ENCODE measurements around the gene LMNTD1.

The LMNTD1 gene

GRCh38 chr12:25566202-25566949 lies 13.3 kb upstream of the LMNTD1 start:
- Histone ChIP-seq H3K56ac (ENCODE audit: low read length) (no peak overlapping the region), H3K9ac (ENCODE audit: low read length) (no peak overlapping the region), H2BK15ac (replicated peaks; ENCODE audit: low read depth) (no peak overlapping the region), H4K5ac (ENCODE audit: low read length) (no peak overlapping the region), H4K8ac (ENCODE audit: low read depth, low read length) (no peak overlapping the region), H3K27me3 (ENCODE audit: insufficient read depth, low read length, poor library complexity) (no peaks in the 10 kb centered on the region), H3K79me1 (ENCODE audit: low read length) (no peaks in the 10 kb centered on the region), H3K79me2 (ENCODE audit: control insufficient read depth, insufficient read depth, low read length) (no peaks in the 10 kb centered on the region), H3K4ac (ENCODE audit: low read depth, low read length) (no peak overlapping the region), H3K18ac (ENCODE audit: low read length) (no peak overlapping the region), H3K4me1 (ENCODE audit: control insufficient read depth, low read depth, low read length) (no peaks in the 10 kb centered on the region), H2AK5ac (ENCODE audit: low read length) (no peak overlapping the region), H2BK120ac (ENCODE audit: low read depth, low read length) (no peak overlapping the region), H2BK5ac (ENCODE audit: low read length) (no peak overlapping the region), H3K36me3 (ENCODE audit: control insufficient read depth, insufficient read depth, low read length) (no peaks in the 10 kb centered on the region), H3K23ac (ENCODE audit: low read length) (no peak overlapping the region), H3K4me3 (ENCODE audit: low read length) (no peak overlapping the region), H3K27ac (ENCODE audit: low read depth, low read length) (no peak overlapping the region), H3K4me2 (ENCODE audit: low read length) (no peak overlapping the region)
- no CpG with 5 or more reads among the region's 8 CpGs for WGBS (ENCODE audit: extremely low coverage, insufficient coverage, low lambda C conversion rate)
- no peak for DNase-seq

- H3K4ac ChIP-seq (ENCODE audit: low read depth, low read length) = no peak overlapping the region
- no peak overlapping the region for H4K8ac ChIP-seq (ENCODE audit: low read depth, low read length)
- H3K4me3 ChIP-seq (ENCODE audit: low read length) = no peak overlapping the region
- no peaks in the 10 kb centered on the region for H3K4me1 ChIP-seq (ENCODE audit: control insufficient read depth, low read depth, low read length)
- H3K56ac ChIP-seq (ENCODE audit: low read length) = no peak overlapping the region
- H3K36me3 ChIP-seq (ENCODE audit: control insufficient read depth, insufficient read depth, low read length) = no peaks in the 10 kb centered on the region
- no peak overlapping the region for H3K4me2 ChIP-seq (ENCODE audit: low read length)
- no peak overlapping the region for H3K9ac ChIP-seq (ENCODE audit: low read length)
- no peak for DNase-seq
- H2BK120ac ChIP-seq (ENCODE audit: low read depth, low read length) = no peak overlapping the region
- no peaks in the 10 kb centered on the region for H3K27me3 ChIP-seq (ENCODE audit: insufficient read depth, low read length, poor library complexity)
- no peak overlapping the region for H3K18ac ChIP-seq (ENCODE audit: low read length)
- H2BK15ac ChIP-seq (replicated peaks; ENCODE audit: low read depth) = no peak overlapping the region
- no CpG with 5 or more reads among the region's 7 CpGs for WGBS (ENCODE audit: extremely low coverage, insufficient coverage, low lambda C conversion rate)
- H3K79me2 ChIP-seq (ENCODE audit: control insufficient read depth, insufficient read depth, low read length) = no peaks in the 10 kb centered on the region
- no peaks in the 10 kb centered on the region for H3K79me1 ChIP-seq (ENCODE audit: low read length)
- no peak overlapping the region for H2BK5ac ChIP-seq (ENCODE audit: low read length)
- H3K23ac ChIP-seq (ENCODE audit: low read length) = no peak overlapping the region
- H3K27ac ChIP-seq (ENCODE audit: low read depth, low read length) = no peak overlapping the region
- no peak overlapping the region for H2AK5ac ChIP-seq (ENCODE audit: low read length)
- no peak overlapping the region for H4K5ac ChIP-seq (ENCODE audit: low read length)
These were observed 5.5 kb upstream of the LMNTD1 start for GRCh38 chr12:25558586-25558985.

GRCh38 chr12:25557830-25558436 lies 4.8 kb upstream of the LMNTD1 start:
- H3K4me3 ChIP-seq (ENCODE audit: low read length) = no peak overlapping the region
- no peak overlapping the region for H2BK120ac ChIP-seq (ENCODE audit: low read depth, low read length)
- H3K79me2 ChIP-seq (ENCODE audit: control insufficient read depth, insufficient read depth, low read length) = no peaks in the 10 kb centered on the region
- H2BK15ac ChIP-seq (replicated peaks; ENCODE audit: low read depth) = no peak overlapping the region
- H3K9ac ChIP-seq (ENCODE audit: low read length) = no peak overlapping the region
- H3K27me3 ChIP-seq (ENCODE audit: insufficient read depth, low read length, poor library complexity) = no peaks in the 10 kb centered on the region
- no peak overlapping the region for H3K27ac ChIP-seq (ENCODE audit: low read depth, low read length)
- no CpG with 5 or more reads among the region's 2 CpGs for WGBS (ENCODE audit: extremely low coverage, insufficient coverage, low lambda C conversion rate)
- peak; percentile 54 for DNase-seq
- H3K56ac ChIP-seq (ENCODE audit: low read length) = no peak overlapping the region
- H4K8ac ChIP-seq (ENCODE audit: low read depth, low read length) = no peak overlapping the region
- H3K4me1 ChIP-seq (ENCODE audit: control insufficient read depth, low read depth, low read length) = no peaks in the 10 kb centered on the region
- H2AK5ac ChIP-seq (ENCODE audit: low read length) = no peak overlapping the region
- no peak overlapping the region for H3K4me2 ChIP-seq (ENCODE audit: low read length)
- no peak overlapping the region for H3K18ac ChIP-seq (ENCODE audit: low read length)
- no peak overlapping the region for H3K4ac ChIP-seq (ENCODE audit: low read depth, low read length)
- no peaks in the 10 kb centered on the region for H3K79me1 ChIP-seq (ENCODE audit: low read length)
- H3K23ac ChIP-seq (ENCODE audit: low read length) = no peak overlapping the region
- no peaks in the 10 kb centered on the region for H3K36me3 ChIP-seq (ENCODE audit: control insufficient read depth, insufficient read depth, low read length)
- H4K5ac ChIP-seq (ENCODE audit: low read length) = no peak overlapping the region
- H2BK5ac ChIP-seq (ENCODE audit: low read length) = no peak overlapping the region

- Histone ChIP-seq H4K8ac (ENCODE audit: low read depth, low read length) (no peak overlapping the region), H2AK5ac (ENCODE audit: low read length) (no peak overlapping the region), H3K27ac (ENCODE audit: low read depth, low read length) (no peak overlapping the region), H3K9ac (ENCODE audit: low read length) (no peak overlapping the region), H3K4me2 (ENCODE audit: low read length) (no peak overlapping the region), H3K23ac (ENCODE audit: low read length) (no peak overlapping the region), H2BK5ac (ENCODE audit: low read length) (no peak overlapping the region), H2BK120ac (ENCODE audit: low read depth, low read length) (no peak overlapping the region), H3K79me1 (ENCODE audit: low read length) (no peaks in the 10 kb centered on the region), H3K36me3 (ENCODE audit: control insufficient read depth, insufficient read depth, low read length) (no peaks in the 10 kb centered on the region), H3K79me2 (ENCODE audit: control insufficient read depth, insufficient read depth, low read length) (no peaks in the 10 kb centered on the region), H2BK15ac (replicated peaks; ENCODE audit: low read depth) (no peak overlapping the region), H3K56ac (ENCODE audit: low read length) (no peak overlapping the region), H3K4me3 (ENCODE audit: low read length) (no peak overlapping the region), H3K4ac (ENCODE audit: low read depth, low read length) (no peak overlapping the region), H3K27me3 (ENCODE audit: insufficient read depth, low read length, poor library complexity) (no peaks in the 10 kb centered on the region), H3K4me1 (ENCODE audit: control insufficient read depth, low read depth, low read length) (no peaks in the 10 kb centered on the region), H4K5ac (ENCODE audit: low read length) (no peak overlapping the region), H3K18ac (ENCODE audit: low read length) (no peak overlapping the region)
- no CpG with 5 or more reads among the region's 6 CpGs for WGBS (ENCODE audit: extremely low coverage, insufficient coverage, low lambda C conversion rate)
- DNase-seq = no peak
These were observed 3.1 kb upstream of the LMNTD1 start for GRCh38 chr12:25556153-25556552.

- H2BK120ac ChIP-seq (ENCODE audit: low read depth, low read length) = no peak overlapping the region
- H3K27me3 ChIP-seq (ENCODE audit: insufficient read depth, low read length, poor library complexity) = no peaks in the 10 kb centered on the region
- H3K56ac ChIP-seq (ENCODE audit: low read length) = no peak overlapping the region
- H4K8ac ChIP-seq (ENCODE audit: low read depth, low read length) = no peak overlapping the region
- H4K5ac ChIP-seq (ENCODE audit: low read length) = no peak overlapping the region
- H2BK15ac ChIP-seq (replicated peaks; ENCODE audit: low read depth) = no peak overlapping the region
- no peaks in the 10 kb centered on the region for H3K79me2 ChIP-seq (ENCODE audit: control insufficient read depth, insufficient read depth, low read length)
- no peaks in the 10 kb centered on the region for H3K4me1 ChIP-seq (ENCODE audit: control insufficient read depth, low read depth, low read length)
- H3K23ac ChIP-seq (ENCODE audit: low read length) = no peak overlapping the region
- no CpG with 5 or more reads among the region's 3 CpGs for WGBS (ENCODE audit: extremely low coverage, insufficient coverage, low lambda C conversion rate)
- H3K79me1 ChIP-seq (ENCODE audit: low read length) = no peaks in the 10 kb centered on the region
- no peak overlapping the region for H3K9ac ChIP-seq (ENCODE audit: low read length)
- no peak for DNase-seq
- no peak overlapping the region for H2BK5ac ChIP-seq (ENCODE audit: low read length)
- no peak overlapping the region for H3K27ac ChIP-seq (ENCODE audit: low read depth, low read length)
- no peaks in the 10 kb centered on the region for H3K36me3 ChIP-seq (ENCODE audit: control insufficient read depth, insufficient read depth, low read length)
- no peak overlapping the region for H3K18ac ChIP-seq (ENCODE audit: low read length)
- no peak overlapping the region for H3K4me3 ChIP-seq (ENCODE audit: low read length)
- no peak overlapping the region for H3K4ac ChIP-seq (ENCODE audit: low read depth, low read length)
- H3K4me2 ChIP-seq (ENCODE audit: low read length) = no peak overlapping the region
- no peak overlapping the region for H2AK5ac ChIP-seq (ENCODE audit: low read length)
These were observed 402 bp downstream of the LMNTD1 start for GRCh38 chr12:25552681-25553080.

All from mesendoderm (in vitro differentiated cells).